Glomerular visceral epithelial cell (primary cell): Measurements from ENCODE around the gene COPB1.

ENCODE experiments used
- DNase-seq: peaks from one replicate; pipeline ENCODE4 v3.0.0-alpha.2; 2016; ENCODE audit errors: extremely low spot score

COPB1 gene

DNA sequence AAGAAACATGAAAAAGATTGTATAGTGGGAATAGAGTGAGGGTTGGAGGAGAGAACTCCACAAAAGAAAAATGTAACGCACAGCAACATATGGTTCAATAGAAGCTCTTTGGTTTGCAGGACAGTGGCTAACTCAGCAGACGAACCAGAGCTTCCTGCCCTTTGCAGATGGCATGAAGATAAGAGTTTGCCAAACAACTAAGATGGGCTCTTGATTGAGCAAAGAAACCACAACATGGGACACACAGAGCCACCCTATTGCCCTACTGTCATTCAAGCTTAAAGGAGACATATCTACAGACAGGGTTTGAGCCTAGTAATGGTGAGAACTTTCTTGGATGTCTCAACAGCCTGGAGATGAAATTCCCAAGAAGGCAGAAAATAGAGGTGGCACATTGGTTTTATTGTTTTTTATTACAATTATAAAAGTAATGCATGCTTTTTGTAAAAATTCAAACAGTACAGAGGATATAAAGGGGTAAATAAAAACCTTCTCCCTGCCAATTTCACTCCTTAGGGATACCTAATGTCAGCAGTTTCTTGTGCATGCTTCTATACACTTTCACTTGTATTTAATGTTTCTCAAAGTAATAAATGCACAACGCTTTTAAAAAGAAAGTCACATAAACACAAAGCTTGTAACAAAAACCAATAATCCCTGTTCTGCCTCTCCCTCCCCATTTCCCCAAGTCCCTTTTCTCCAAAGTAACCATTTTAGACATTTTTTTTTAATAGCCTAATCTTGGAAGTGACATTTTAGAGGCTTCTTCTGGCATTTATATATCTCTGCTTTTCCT, 63.7 kb downstream of the COPB1 start:
- DNase-seq, result no peak

DNA sequence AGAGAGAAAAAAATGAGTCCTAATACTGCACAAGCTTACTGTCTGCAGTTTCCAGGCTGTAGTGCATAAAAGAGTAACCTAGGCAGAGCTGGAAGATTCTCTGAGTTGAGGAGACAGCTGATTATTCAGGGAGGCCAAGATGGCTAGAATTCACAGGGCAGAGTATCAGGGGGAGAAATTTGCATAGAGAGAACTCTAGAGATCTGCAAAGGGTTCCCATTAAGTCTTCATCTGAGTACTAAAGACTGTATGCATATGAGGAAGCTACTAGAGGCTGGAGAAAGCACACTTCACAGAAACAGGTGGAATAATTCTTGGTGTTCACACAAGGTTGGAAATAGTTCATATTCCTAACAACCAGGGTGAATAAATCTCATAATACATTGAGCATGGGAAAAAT, 74.0 kb downstream of the COPB1 start:
- DNase-seq, result no peak

GRCh38 chr11:14424096-14424495, 75.5 kb downstream of the COPB1 start:
- DNase-seq, result peak; percentile 53

GRCh38 chr11:14423633-14424032, 76.0 kb downstream of the COPB1 start:
- peak; percentile 41 for DNase-seq

DNA sequence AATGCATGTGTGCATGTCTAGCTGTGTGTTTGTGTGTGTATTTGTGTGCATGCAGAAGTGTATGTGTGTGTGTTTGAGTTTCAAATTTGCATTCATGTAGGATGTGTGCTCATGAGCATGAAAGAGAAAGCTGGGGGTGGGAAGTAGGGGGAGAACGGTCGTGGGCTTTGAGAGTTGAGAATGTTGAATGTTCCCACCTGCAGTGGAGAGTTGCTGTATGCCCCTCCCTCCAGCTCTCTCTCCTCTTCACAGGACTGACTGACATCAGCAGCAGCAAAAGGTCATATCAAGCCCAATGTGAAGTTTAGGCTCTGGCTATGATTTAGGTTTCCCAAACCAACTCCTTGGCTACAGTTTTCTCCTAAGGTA, 76.8 kb downstream of the COPB1 start:
- DNase-seq, result peak; percentile 33

GRCh38 chr11:14422052-14422813, 77.4 kb downstream of the COPB1 start:
- peak; percentile 99 for DNase-seq

- DNase-seq, result no peak
Measured at GRCh38 chr11:14420223-14420622, 79.4 kb downstream of the COPB1 start.

- DNase-seq, result peak; percentile 27
Measured at GRCh38 chr11:14418801-14419417, 80.7 kb downstream of the COPB1 start.

DNA sequence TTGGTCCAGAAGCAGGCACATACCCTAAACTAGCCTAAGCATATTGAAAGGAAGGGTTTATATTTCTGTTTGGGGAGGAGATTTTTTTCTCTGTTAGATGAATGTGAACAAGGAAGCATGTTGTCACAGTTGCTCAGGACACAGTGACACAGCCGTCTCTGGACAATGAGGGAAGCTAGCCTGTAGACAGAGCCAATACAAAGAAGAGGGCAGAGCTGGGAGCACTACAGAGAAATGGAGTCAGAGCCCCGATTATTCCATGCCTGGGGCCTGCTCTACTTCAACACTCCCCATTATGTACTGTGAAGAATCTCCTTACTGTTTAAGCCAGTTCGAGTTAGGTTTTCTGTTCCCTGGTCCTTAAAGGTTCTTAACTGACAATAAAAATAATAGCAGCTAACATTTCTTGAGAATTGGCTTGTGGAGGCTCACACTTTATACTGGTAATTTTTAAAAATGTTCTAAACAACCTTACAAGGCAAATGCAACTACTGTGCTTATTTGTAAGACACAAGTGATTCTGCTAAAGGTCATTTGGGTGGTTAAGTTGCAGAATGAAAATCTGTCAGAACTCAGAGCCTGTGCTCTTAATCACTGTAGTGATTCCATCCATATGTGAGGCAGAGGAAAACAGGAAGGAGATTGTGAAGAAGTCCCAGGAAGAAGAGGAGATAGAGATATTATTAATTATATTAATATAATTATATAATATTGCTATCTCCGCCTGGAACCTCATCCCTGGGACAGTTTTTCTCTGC, 81.8 kb downstream of the COPB1 start:
- no peak for DNase-seq

DNA sequence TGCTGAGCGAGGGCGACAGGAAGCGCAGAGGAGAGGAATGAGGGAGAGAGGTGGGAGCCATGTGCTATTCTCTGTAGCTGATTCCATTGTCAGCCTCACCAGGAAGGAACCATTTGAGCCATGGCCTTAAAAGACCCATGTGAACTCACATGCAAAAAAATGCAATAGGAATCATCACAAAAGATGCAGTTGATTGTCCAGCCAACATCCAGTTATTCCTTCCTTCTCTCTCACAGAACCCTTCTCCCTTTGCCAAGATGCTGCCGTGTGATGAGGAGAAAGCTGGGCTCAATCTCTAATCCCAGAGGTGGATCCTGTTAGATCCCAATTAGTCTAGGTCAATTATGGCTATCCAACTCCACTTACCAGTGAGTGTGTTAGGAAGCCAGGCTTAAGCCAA, 82.4 kb downstream of the COPB1 start:
- no peak for DNase-seq

DNA sequence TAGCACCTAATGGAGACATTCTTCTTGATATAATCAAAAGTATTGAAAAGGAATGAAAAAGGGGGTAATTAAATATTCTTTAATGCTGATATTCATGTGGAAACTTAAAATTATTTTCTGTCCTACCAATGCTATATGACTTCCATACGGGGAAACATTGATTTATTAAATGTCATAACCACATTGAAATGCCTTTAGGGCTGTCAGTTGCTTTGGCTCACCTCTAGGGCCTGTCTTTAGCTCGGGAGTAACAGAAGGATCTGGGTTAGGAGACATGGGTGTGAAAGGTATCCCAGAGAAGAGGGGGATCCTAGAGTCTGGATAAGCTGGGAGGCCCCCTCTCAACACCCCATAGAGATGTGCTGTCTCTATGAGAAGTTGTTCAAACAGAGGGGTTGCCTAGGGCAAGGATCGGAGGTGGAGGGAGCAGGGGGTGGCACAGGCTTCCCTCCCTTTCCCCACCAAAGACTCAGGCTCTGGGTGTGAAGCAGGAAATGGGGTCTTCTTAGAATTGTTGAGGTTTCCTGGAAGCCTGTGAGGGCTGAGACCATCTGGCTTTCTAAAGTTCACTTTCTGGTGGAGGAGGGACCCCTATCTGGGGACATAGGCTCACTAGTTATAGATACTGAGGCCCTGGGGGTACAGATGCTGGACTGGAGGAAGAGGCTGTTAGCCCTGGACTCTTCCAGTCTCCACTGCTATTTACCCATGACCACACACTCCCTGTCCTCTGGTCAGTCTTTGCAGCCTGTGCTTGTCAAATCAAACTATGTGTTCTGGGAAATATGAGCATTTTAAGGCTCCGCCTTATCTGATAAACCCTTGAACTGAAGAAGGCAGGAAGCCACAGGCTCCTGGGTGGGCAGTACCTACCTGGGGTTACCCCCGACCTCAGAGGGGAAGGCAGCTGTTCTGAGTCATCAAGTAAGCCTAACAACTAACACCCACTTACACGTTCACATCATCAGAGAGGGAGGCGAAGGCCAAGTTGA, 84.8 kb downstream of the COPB1 start:
- DNase-seq, result peak; percentile 24

DNA sequence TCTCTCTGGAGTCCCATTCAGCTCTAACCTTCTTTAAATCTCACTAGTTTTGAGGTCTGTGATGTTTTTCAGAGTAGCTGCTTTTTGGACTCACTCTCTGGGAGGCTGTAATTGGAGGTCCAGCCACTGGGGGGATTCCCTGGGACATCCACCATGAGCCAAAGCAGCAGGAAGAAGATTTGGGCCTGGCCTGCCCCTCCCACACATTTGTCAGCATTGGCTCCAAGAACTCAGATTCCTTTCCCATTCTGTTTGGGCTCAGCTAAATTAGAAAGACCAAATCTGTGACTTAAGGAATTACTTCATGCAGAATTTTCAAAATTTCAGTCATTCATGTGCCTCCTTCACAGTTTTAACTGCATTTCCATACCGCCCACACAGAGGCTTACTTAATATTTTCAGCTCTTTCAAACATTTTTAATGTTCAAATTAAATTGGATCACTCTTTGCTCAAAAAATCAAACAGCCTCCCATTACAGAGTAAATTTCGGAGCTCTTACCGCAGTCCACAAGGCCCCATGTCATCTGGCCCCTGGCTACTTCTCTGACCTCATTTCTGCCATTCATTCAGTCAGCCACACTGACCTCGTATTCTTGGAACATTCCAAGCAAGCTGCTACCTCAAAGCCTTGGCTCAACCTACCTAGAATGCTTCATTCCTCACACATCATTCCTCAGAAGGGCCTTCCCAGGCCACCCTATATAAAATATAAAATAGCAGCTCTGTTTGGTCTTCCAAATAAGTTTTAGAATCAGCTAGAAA, 86.1 kb downstream of the COPB1 start:
- peak; percentile 33 for DNase-seq

DNA sequence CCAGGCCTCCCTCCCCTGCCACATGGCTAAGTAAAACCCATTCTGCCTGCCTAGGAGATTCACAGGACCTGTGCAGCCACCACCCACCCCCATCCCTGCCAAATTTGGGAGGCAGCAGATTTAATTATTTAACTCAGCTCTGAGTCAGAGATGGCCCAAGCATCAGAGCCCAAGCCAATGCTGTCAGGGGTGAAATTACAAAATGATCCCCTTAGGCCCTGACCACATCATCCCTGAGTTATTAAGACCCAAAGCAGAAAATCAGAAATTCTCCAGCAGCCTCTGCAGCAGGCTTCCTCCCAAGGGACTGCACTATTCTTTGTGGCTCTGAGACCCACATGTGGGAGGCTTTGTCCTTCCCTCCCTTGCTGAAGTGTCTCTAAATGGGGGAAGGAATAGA, 87.8 kb downstream of the COPB1 start:
- peak; percentile 53 for DNase-seq

- no peak for DNase-seq
Measured at GRCh38 chr11:14409891-14410290, 89.7 kb downstream of the COPB1 start.

- DNase-seq, result no peak
Measured at GRCh38 chr11:14408612-14409011, 91.0 kb downstream of the COPB1 start.
